SU-DHL-6 (cell line): ENCODE data around the gene PRR7.

Experiments used
- H2AFZ ChIP-seq: fragments of 200-600 bp; sonication (generic); 2 replicates; pipeline ENCODE4 v1.6.1; 2014; ENCODE audit warnings: low read depth, mild to moderate bottlenecking, moderate library complexity, mixed read lengths, antibody characterized with exemption, low read length; ENCODE audit not compliant: severe bottlenecking
- H3F3A ChIP-seq: fragments of 200-600 bp; shearing (Covaris generic); 2 replicates; pipeline ENCODE4 v1.6.0; 2016; ENCODE audit warnings: antibody characterized with exemption, mild to moderate bottlenecking; ENCODE audit not compliant: insufficient read depth
- H3K27ac ChIP-seq: fragments of 200-600 bp; sonication (generic); 2 replicates; pipeline ENCODE4 v1.5.1; 2016; ENCODE audit warnings: low read depth, mild to moderate bottlenecking, low read length, moderate library complexity, mixed read lengths
- H3K27me3 ChIP-seq: fragments of 200-600 bp; sonication (generic), shearing (Covaris generic); 2 replicates; pipeline ENCODE4 v1.6.0; 2014; ENCODE audit warnings: mild to moderate bottlenecking, low read length
- H3K36me3 ChIP-seq: fragments of 200-600 bp; sonication (generic); 2 replicates; pipeline ENCODE4 v1.6.1; 2014; ENCODE audit warnings: mild to moderate bottlenecking, low read length, mixed read lengths
- H3K4me2 ChIP-seq: fragments of 300-600, 200-600 bp; shearing (Covaris generic), sonication (generic); 2 replicates; pipeline ENCODE4 v1.6.0; 2014; ENCODE audit warnings: low read length, low read depth, mild to moderate bottlenecking; ENCODE audit not compliant: poor library complexity, severe bottlenecking
- H3K4me3 ChIP-seq: fragments of 200-600 bp; sonication (generic); 2 replicates; pipeline ENCODE4 v1.5.1; 2014; ENCODE audit warnings: antibody characterized with exemption, low read length, mild to moderate bottlenecking, mixed read lengths; ENCODE audit not compliant: insufficient read depth, poor library complexity, severe bottlenecking
- H3K79me2 ChIP-seq: fragments of 200-600 bp; sonication (generic); 2 replicates; pipeline ENCODE4 v1.6.1; 2014; ENCODE audit warnings: mild to moderate bottlenecking, low read length, moderate library complexity; ENCODE audit not compliant: insufficient read depth
- H3K9ac ChIP-seq: fragments of 200-600 bp; sonication (generic); 2 replicates; pipeline ENCODE4 v1.7.0; 2014; ENCODE audit warnings: mild to moderate bottlenecking, low read length
- H3K9me2 ChIP-seq: fragments of 200-600 bp; sonication (generic); replicated peaks from 2 replicates; pipeline ENCODE4 v1.6.1; 2014; ENCODE audit warnings: low read length; ENCODE audit not compliant: insufficient read depth
- H3K9me3 ChIP-seq: fragments of 200-600 bp; sonication (generic); 2 replicates; pipeline ENCODE4 v1.6.1; 2014; ENCODE audit warnings: low read length, mixed read lengths; ENCODE audit not compliant: insufficient read depth
- H4K20me1 ChIP-seq: fragments of 200-600 bp; sonication (generic); 2 replicates; pipeline ENCODE4 v1.6.1; 2014; ENCODE audit warnings: low read depth, mild to moderate bottlenecking, antibody characterized with exemption, low read length, moderate library complexity, mixed read lengths
- CTCF ChIP-seq: fragments of 200-600 bp; sonication (generic); IDR thresholded peaks from one replicate; pipeline ENCODE4 v1.5.1; 2017; ENCODE audit warnings: antibody characterized with exemption, mild to moderate bottlenecking, low read length, moderate library complexity; ENCODE audit not compliant: insufficient read depth, poor library complexity, severe bottlenecking
- EZH2phosphoT487 ChIP-seq: fragments of 200-600 bp; sonication (generic), shearing (Covaris generic); conservative IDR thresholded peaks from 2 replicates; pipeline ENCODE4 v1.6.1; 2018; ENCODE audit warnings: mild to moderate bottlenecking, antibody characterized with exemption, low read length, moderate library complexity, mixed read lengths

The PRR7 gene

GRCh38 chr5:177429248-177430040, 17.2 kb upstream of the PRR7 start:
- TF ChIP-seq CTCF (no peak), EZH2phosphoT487 (no peak)
- Histone ChIP-seq H4K20me1 (no peaks in the 10 kb centered on the region; the same call in 1 of the 2 replicates), H3K27ac (peak overlapping the region; percentile 95), H3K9me3 (no peaks in the 10 kb centered on the region), H3K4me2 (peak overlapping the region; percentile 71), H2AFZ (no peak overlapping the region), H3K4me3 (peak overlapping the region; percentile 0), H3K27me3 (no peaks in the 10 kb centered on the region), H3F3A (peaks cover 52% of the 10 kb centered on the region), H3K9ac (peak overlapping the region; percentile 68; the same call in 1 of the 2 replicates), H3K79me2 (peaks cover 22% of the 10 kb centered on the region), H3K9me2 (no peaks in the 10 kb centered on the region), H3K36me3 (no peaks in the 10 kb centered on the region)

GRCh38 chr5:177430140-177430951, 16.3 kb upstream of the PRR7 start:
- H4K20me1 ChIP-seq: no peaks in the 10 kb centered on the region; the same call in 1 of the 2 replicates
- peak overlapping the region; percentile 71 for H3K4me2 ChIP-seq
- TF ChIP-seq EZH2phosphoT487: no peak
- TF ChIP-seq CTCF: no peak
- no peak overlapping the region for H2AFZ ChIP-seq
- H3K9ac ChIP-seq: peak overlapping the region; percentile 48
- peaks cover 52% of the 10 kb centered on the region for H3F3A ChIP-seq
- H3K79me2 ChIP-seq: peaks cover 22% of the 10 kb centered on the region
- H3K9me2 ChIP-seq: no peaks in the 10 kb centered on the region
- no peaks in the 10 kb centered on the region for H3K36me3 ChIP-seq
- no peaks in the 10 kb centered on the region for H3K9me3 ChIP-seq
- no peak overlapping the region for H3K4me3 ChIP-seq
- peak overlapping the region; percentile 95 for H3K27ac ChIP-seq
- no peaks in the 10 kb centered on the region for H3K27me3 ChIP-seq

DNA sequence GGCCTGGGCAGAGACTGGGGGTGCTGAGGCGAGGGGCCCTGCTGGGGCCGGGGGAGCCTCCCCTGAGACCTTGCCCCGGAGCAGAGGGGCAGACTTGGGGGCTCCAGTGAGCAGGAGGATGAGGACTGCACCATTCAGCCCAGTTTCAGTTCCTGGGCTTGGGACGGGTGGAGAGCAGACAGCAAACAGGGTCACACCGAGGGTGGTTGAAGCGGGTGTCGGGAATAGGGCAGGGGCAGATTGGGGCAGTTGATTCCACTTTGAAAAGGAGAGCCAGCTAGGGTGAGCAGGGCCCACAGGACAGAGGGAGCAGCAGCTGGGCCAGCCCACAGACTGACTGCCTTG, 15.7 kb upstream of the PRR7 start:
- no peaks in the 10 kb centered on the region for H3K27me3 ChIP-seq
- H3K27ac ChIP-seq: peak overlapping the region; percentile 95
- H2AFZ ChIP-seq: no peak overlapping the region
- no peaks in the 10 kb centered on the region for H3K9me2 ChIP-seq
- H3K9ac ChIP-seq: peak overlapping the region; percentile 48
- no peak overlapping the region for H3K4me3 ChIP-seq
- no peaks in the 10 kb centered on the region for H3K36me3 ChIP-seq
- H3K4me2 ChIP-seq: peak overlapping the region; percentile 71
- no peaks in the 10 kb centered on the region; the same call in 1 of the 2 replicates for H4K20me1 ChIP-seq
- H3K79me2 ChIP-seq: peaks cover 22% of the 10 kb centered on the region
- TF ChIP-seq CTCF (no peak), EZH2phosphoT487 (no peak)
- peaks cover 52% of the 10 kb centered on the region for H3F3A ChIP-seq
- no peaks in the 10 kb centered on the region for H3K9me3 ChIP-seq
